ENCODE measurements around the gene RPL39L.
A peak's percentile ranks its signal among the peaks of the same experiment; 100 is the strongest.
"Not testable (repeated sequence)": the region's sequence is repeated elsewhere in the genome, so short reads cannot be mapped to it uniquely, and the experiment has no call there.

RPL39L gene

GRCh38 chr3:187139126-187139894 is at the start of gene RPL39L:
RPL39L (minus strand) TSS chr3:187139496; CDS start chr3:187121300, 18,196 bp downstream.
- DNase-seq: no peak

GRCh38 chr3:187188931-187189330 is 49.6 kb upstream of the RPL39L start:
- DNase-seq: no peak

GRCh38 chr3:187186801-187187421 is 47.6 kb upstream of the RPL39L start:
- no peak for DNase-seq

- no peak for DNase-seq
Measured at GRCh38 chr3:187186375-187186774, 47.1 kb upstream of the RPL39L start.

- no peak for DNase-seq
Measured at GRCh38 chr3:187185759-187186158, 46.5 kb upstream of the RPL39L start.

GRCh38 chr3:187183903-187184302 is 44.6 kb upstream of the RPL39L start:
- DNase-seq: no peak

GRCh38 chr3:187183210-187183862 is 44.0 kb upstream of the RPL39L start:
- DNase-seq: peak; percentile 60

- no peak for DNase-seq
Measured at GRCh38 chr3:187181454-187182170, 42.3 kb upstream of the RPL39L start.

- no peak for DNase-seq
Measured at GRCh38 chr3:187172929-187173328, 33.6 kb upstream of the RPL39L start.

- not testable (repeated sequence) for DNase-seq
Measured at GRCh38 chr3:187170911-187171310, 31.6 kb upstream of the RPL39L start.

- no peak for DNase-seq
Measured at GRCh38 chr3:187169231-187169960, 30.1 kb upstream of the RPL39L start.

- DNase-seq: no peak
Measured at GRCh38 chr3:187167777-187168176, 28.5 kb upstream of the RPL39L start.

GRCh38 chr3:187166750-187167149 is 27.5 kb upstream of the RPL39L start:
- no peak for DNase-seq

- peak; percentile 96 for DNase-seq
Measured at GRCh38 chr3:187165144-187165543, 25.8 kb upstream of the RPL39L start.

GRCh38 chr3:187162265-187162953 is 23.1 kb upstream of the RPL39L start:
- DNase-seq: no peak

- DNase-seq: no peak
Measured at GRCh38 chr3:187161556-187161955, 22.3 kb upstream of the RPL39L start.

GRCh38 chr3:187150599-187150998 is 11.3 kb upstream of the RPL39L start:
- no peak for DNase-seq

- no peak for DNase-seq
Measured at GRCh38 chr3:187150186-187150585, 10.9 kb upstream of the RPL39L start.

GRCh38 chr3:187146389-187146788 is 7.1 kb upstream of the RPL39L start:
- DNase-seq: no peak

GRCh38 chr3:187145149-187145895 is 6.0 kb upstream of the RPL39L start:
- no peak for DNase-seq

- no peak for DNase-seq
Measured at GRCh38 chr3:187139895-187140253, 578 bp upstream of the RPL39L start.

Measured in NCI-H1105 treated with DMSO at 0.1 percent for 48 hours (cell line).